Ectodermal cell (in vitro differentiated cells): ENCODE results near the gene SLC29A1.

ENCODE experiments used
- H3K27ac ChIP-seq: 2 replicates; pipeline ENCODE4 v1.7.0; 2013; ENCODE audit warnings: mild to moderate bottlenecking, low read depth, low read length; ENCODE audit not compliant: insufficient read depth, poor library complexity, severe bottlenecking
- H3K27me3 ChIP-seq: 2 replicates; pipeline ENCODE4 v1.7.0; 2013; ENCODE audit warnings: mild to moderate bottlenecking, low read length; ENCODE audit not compliant: insufficient read depth, control insufficient read depth, poor library complexity, severe bottlenecking
- H3K36me3 ChIP-seq: one replicate; pipeline ENCODE4 v1.7.0; 2013; ENCODE audit warnings: low read length; ENCODE audit not compliant: control insufficient read depth, insufficient read depth
- H3K4me1 ChIP-seq: one replicate; pipeline ENCODE4 v1.7.0; 2013; ENCODE audit warnings: low read length; ENCODE audit not compliant: control insufficient read depth, insufficient read depth
- H3K4me3 ChIP-seq: 2 replicates; pipeline ENCODE4 v1.7.0; 2013; ENCODE audit warnings: low read depth, low read length, control low read depth; ENCODE audit not compliant: insufficient read depth
- H3K9me3 ChIP-seq: 2 replicates; pipeline ENCODE4 v1.7.0; 2013; ENCODE audit warnings: mild to moderate bottlenecking, low read length, moderate library complexity; ENCODE audit not compliant: control insufficient read depth
- WGBS, 2 experiments: methylation state at CpG; one replicate each; pipeline ENCODE4 v1.1.7; 2013; ENCODE audit warnings: missing lambda C conversion rate in 2 of 2; 5-methylcytosine and 5-hydroxymethylcytosine counted together

The SLC29A1 gene

DNA sequence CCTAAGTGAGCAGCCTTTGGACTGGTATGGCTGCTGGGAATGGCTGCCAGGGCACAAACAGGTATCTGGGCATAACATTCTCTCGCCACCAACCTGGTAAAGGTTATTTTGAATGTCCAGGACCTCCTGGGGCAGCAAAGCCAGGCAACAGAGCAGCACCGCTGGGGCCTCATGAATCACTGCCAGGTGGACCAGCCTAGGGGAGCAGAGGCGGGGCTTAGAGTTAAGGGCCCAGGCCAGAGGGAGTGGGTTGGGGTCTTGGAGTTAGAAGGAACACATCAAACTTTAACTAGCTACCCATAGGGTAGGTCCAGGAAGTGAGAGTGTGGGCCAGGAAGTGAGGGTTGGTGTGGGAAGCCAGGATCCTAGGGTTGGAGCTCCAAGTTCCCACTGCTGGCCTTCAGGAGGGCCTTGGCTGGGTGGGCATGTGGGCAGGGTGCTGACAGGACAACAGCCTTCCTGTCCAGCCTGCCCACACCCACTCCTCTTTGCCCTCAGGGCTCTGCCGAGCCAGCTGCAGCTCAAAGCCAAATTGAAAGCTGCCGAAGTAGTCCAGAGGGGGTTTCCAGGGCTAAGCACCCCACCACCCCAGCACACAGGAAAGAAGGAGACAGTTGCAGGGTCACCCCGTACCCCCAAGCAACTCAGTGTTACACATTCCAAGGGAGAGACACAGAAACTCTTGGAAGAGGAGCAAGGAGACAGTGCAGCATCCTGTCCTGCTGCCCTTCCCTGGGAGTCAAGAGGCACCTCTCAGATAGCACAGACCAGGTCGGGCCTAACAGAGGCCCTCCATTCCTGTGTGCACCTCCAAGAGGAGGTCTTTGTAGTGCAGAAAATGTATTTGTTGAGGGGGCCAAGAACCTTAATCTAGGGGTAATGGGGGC is 39.3 kb downstream of the SLC29A1 start:
- WGBS, 2 experiments, result 78 to 85% methylated on average over 7 of the region's 7 CpGs
- Histone ChIP-seq H3K36me3 (peaks cover 4% of the 10 kb centered on the region), H3K4me3 (no peak overlapping the region), H3K27me3 (no peaks in the 10 kb centered on the region), H3K27ac (no peak overlapping the region), H3K9me3 (no peaks in the 10 kb centered on the region), H3K4me1 (peaks cover 31% of the 10 kb centered on the region)

DNA sequence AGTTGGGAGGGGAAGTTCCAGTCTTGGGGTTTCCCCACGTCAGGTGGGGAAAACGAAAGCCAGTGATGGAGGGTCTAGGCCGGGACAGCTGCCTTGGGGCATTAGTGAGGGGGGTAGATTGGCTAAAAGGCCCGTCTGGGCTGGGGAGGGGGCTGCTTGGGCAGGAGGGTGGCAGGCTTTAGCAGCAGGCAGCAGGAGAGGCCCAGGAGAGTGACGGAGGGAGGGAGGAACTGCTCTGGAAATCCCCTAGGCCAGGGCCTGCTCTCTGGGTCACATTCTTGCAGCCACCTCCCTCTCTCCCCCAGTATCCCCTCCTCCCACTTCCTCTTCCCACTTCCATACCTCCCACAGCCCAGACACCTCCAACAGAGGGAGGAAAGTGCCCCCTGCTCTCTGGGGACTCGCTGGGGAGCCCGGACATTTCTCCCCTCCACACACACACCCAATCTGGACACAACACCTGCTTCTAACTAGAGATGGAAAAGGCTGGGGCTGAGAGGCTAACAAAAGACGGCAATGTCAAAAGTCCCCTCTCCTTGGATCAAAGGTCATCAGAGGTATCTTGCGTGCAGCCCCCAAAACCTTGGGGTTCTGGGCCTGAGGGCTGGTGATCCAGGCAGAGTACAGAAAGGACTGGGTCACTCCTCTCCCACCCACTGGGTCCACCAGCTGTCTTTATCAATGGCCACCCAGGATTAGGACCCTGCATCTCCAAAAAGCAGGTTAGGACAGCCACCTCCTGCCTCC is 40.1 kb downstream of the SLC29A1 start:
- Histone ChIP-seq H3K27me3 (no peaks in the 10 kb centered on the region), H3K36me3 (peaks cover 4% of the 10 kb centered on the region), H3K9me3 (no peaks in the 10 kb centered on the region), H3K4me1 (peaks cover 34% of the 10 kb centered on the region), H3K27ac (no peak overlapping the region), H3K4me3 (peak overlapping the region; percentile 66)
- 45 to 46% methylated on average over 8 to 9 of the region's 9 CpGs for WGBS, 2 experiments

- WGBS, 2 experiments, result 10 to 14% methylated on average over 13 of the region's 13 CpGs
- H3K4me1 ChIP-seq, result peaks cover 41% of the 10 kb centered on the region
- H3K36me3 ChIP-seq, result peaks cover 4% of the 10 kb centered on the region
- H3K27me3 ChIP-seq, result peaks cover 7% of the 10 kb centered on the region
- no peaks in the 10 kb centered on the region for H3K9me3 ChIP-seq
- H3K4me3 ChIP-seq, result peak overlapping the region; percentile 66
- H3K27ac ChIP-seq, result no peak overlapping the region
Measured at GRCh38 chr6:44264154-44265006, 41.0 kb downstream of the SLC29A1 start.

- Histone ChIP-seq H3K4me3 (peak within 1 kb of the TSS; percentile 66), H3K4me1 (peaks cover 46% of the 10 kb centered on the region), H3K36me3 (peaks cover 4% of the 10 kb centered on the region), H3K9me3 (no peaks in the 10 kb centered on the region), H3K27ac (no peak within 1 kb of the TSS), H3K27me3 (peaks cover 15% of the 10 kb centered on the region)
- WGBS, 2 experiments, result 0 to 1% methylated on average over 72 of the region's 72 CpGs
Measured at GRCh38 chr6:44265007-44265721, 41.8 kb downstream of the SLC29A1 start, which contains the start of gene NFKBIE. NFKBIE (minus strand) TSS chr6:44265551; CDS start chr6:44265346, 205 bp downstream.

DNA sequence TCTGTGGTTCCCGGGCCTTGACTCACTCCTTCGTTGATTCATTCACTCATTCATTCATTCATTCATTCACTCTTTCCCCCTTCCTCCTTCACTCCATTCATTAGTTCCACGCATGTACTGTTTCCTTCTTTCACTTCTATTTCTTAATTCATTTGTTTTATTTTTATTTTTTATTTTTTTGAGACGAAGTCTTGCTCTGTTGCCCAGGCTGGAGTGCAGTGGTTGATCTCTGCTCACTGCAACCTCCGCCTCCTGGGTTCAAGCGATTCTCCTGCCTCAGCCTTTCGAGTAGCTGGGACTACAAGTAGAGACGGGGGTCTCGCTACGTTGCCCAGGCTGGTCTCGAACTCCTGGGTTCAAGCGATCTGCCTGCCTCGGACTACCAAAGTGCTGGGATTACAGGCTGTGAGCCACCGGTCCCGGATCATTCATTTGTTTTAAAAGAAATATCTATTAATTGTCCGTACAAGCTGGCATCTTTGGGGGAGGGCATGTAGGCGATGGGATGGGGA is 42.4 kb downstream of the SLC29A1 start:
- Histone ChIP-seq H3K4me1 (peaks cover 46% of the 10 kb centered on the region), H3K4me3 (peak overlapping the region; percentile 66), H3K27ac (no peak overlapping the region), H3K9me3 (no peaks in the 10 kb centered on the region), H3K27me3 (peaks cover 17% of the 10 kb centered on the region), H3K36me3 (peaks cover 4% of the 10 kb centered on the region)
- WGBS, 2 experiments, result 70 to 73% methylated on average over 17 of the region's 17 CpGs

GRCh38 chr6:44266347-44266746 is 43.0 kb downstream of the SLC29A1 start:
- 90 to 93% methylated on average over 3 of the region's 3 CpGs for WGBS, 2 experiments
- Histone ChIP-seq H3K9me3 (no peaks in the 10 kb centered on the region), H3K4me1 (peaks cover 50% of the 10 kb centered on the region)

DNA sequence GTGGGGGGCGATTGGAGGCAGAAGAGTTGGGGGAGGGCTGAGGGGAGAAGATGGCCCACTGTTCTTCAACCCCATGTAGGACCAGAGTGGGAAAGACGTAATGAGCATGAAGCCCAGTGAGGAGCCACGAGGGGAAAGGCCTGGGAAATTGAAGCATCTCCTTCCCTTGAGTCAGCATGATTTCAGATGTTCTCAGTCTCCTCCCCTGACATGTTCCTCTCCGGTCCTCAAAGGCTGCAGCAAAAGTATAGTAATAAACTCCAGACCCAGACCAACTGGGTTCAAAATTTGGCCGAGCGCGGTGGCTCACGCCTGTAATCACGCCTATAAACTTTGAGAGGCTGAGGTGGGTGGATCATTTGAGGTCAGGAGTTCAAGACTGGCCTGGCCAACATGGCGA is 43.9 kb downstream of the SLC29A1 start:
- peaks cover 51% of the 10 kb centered on the region for H3K4me1 ChIP-seq
- WGBS, 2 experiments, result 87 to 88% methylated on average over 10 of the region's 10 CpGs

More at GRCh38 chr6:44266347-44266746, 43.0 kb downstream of the SLC29A1 start:
- Histone ChIP-seq H3K36me3 (peaks cover 4% of the 10 kb centered on the region), H3K27me3 (peaks cover 18% of the 10 kb centered on the region), H3K27ac (no peak overlapping the region), H3K4me3 (no peak overlapping the region)

DNA sequence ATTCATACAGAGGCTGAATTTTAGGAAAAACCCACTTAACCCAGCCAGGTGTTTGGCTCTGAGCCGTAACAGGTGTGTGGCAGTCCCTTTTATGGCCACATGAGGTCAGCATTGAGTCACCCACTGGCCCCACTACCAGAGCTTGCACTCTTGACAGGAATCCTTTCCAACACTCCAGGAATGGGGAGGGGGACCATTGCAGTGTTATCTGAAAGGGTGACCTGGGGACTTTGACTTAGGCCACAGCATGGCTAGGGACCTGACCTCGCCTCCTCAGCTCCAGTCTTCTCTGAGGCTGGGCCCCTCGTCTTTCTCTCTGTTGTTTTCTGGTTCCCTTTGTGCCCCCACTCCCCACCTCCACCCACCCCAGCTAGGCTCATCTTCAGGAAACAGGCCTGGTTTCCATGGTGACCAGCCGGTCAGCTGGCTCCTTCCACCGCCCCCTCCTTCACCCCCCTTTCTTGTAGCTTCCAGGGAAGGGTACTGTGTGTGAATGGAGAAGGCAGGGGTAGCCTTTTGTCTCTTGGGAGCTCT is 44.8 kb downstream of the SLC29A1 start:
- 5 to 12% methylated on average over 3 to 5 of the region's 5 CpGs for WGBS, 2 experiments
- Histone ChIP-seq H3K4me3 (no peak overlapping the region), H3K4me1 (peaks cover 42% of the 10 kb centered on the region), H3K9me3 (no peaks in the 10 kb centered on the region), H3K36me3 (no peaks in the 10 kb centered on the region), H3K27ac (peak overlapping the region; percentile 2), H3K27me3 (peaks cover 20% of the 10 kb centered on the region)

More for the DNA sequence above, 43.9 kb downstream of the SLC29A1 start:
- Histone ChIP-seq H3K27ac (no peak overlapping the region), H3K4me3 (no peak overlapping the region), H3K36me3 (no peaks in the 10 kb centered on the region), H3K9me3 (no peaks in the 10 kb centered on the region), H3K27me3 (peaks cover 20% of the 10 kb centered on the region)
